ENCODE data around the gene PRICKLE4. TPM values are rescaled to one million over a fixed set of nuclear protein-coding genes. Genes with fewer than 3 reads are reported as not detected.
A peak's percentile ranks its signal among the peaks of the same experiment; 100 is the strongest.

PRICKLE4 gene
- total and polyA plus RNA-seq, 2 donors (not counting 1 experiment from before 2014, with no cell fraction given), result 0.60 TPM; not detected in 1

DNA sequence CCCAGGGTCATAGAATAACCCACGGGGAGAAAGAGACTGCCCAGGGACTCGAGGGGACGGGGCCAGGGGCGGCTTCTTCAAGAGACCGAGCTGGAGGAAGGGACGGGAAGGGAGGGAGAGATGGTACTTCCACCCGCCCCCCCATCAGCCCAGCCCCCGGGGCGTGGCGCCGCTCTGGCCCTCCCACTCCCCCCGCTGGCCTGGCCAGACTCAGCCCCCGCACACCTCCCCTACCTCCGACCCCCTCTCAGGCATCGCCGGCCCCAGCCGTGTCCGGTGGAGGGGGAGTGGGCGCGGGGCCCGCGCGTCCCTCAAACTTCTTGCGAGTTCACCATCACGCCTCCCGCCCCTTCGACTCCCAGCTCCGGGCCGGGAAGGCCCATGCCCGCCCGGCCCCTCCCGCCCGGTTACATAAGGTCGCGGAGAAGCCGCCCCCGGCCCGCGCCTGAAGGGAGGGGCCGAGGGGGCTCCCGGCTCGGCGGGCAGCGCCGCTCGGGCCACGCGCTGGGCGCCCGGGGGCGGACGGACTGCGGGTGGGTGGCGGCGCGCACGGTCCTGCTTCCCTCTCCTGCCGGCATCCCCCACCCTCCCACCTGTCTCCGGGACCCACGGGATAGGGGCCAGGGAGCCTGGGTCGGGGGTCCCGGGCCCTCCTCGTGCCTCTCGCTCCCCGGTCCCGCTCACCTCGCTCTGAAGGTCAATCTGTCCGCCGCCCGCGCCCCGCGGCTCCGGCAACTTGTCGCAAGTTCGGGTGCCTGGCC is 45.7 kb upstream of the PRICKLE4 start:
- under 1% methylated on average over 69 of the region's 76 CpGs for WGBS (ENCODE audit: insufficient coverage)
- Histone ChIP-seq H3K36me3 (replicated peaks in 1 of 2; ENCODE audit: control extremely low read depth in 1 of 2, control insufficient read depth in 1 of 2, extremely low read depth in 1 of 2, insufficient read depth in 2 of 2, low read length in 1 of 2) (peaks cover 0 to 3% of the 10 kb centered on the region in 2 experiments), H3K79me2 (ENCODE audit: control insufficient read depth, insufficient read depth, low read length) (peaks cover 40% of the 10 kb centered on the region), H2AFZ (ENCODE audit: insufficient read depth, low read depth, low read length, poor library complexity, severe bottlenecking) (peak overlapping the region; percentile 71), H3K27me3 (replicated peaks in 1 of 4; ENCODE audit: control extremely low read depth in 1 of 4, control insufficient read depth in 3 of 4, insufficient read depth in 4 of 4, low read length in 3 of 4) (no peaks in the 10 kb centered on the region), H3K4me2 (replicated peaks; ENCODE audit: low read depth, low read length, poor library complexity, severe bottlenecking) (peak overlapping the region; percentile 90), H4K20me1 (ENCODE audit: control insufficient read depth, insufficient read depth, low read length, poor library complexity, severe bottlenecking) (peaks cover 7% of the 10 kb centered on the region), H3K27ac (ENCODE audit: low read length in 2 of 2) (peak overlapping the region; percentile 81 to 89), H3K4me3 (ENCODE audit: control extremely low read depth in 1 of 5, extremely low read depth in 1 of 5, insufficient read depth in 1 of 5, low read depth in 2 of 5, low read length in 4 of 5) (peak overlapping the region in 4 of 5 experiments; percentile 68 to 89 (median 80)), H3K4me1 (ENCODE audit: control insufficient read depth in 2 of 2, insufficient read depth in 2 of 2, low read length in 2 of 2) (peaks cover 31 to 45% of the 10 kb centered on the region in 2 donors), H3K9ac (ENCODE audit: low read length) (peak overlapping the region; percentile 78), H3K9me3 (ENCODE audit: control extremely low read depth in 1 of 3, control insufficient read depth in 2 of 3, insufficient read depth in 1 of 3, low read length in 2 of 3) (no peaks in the 10 kb centered on the region)
- Mint-ChIP-seq H3K27me3 (no peaks in the 10 kb centered on the region), H3K4me3 (peak overlapping the region; percentile 93), H3K9me3 (ENCODE audit: insufficient read depth) (no peaks in the 10 kb centered on the region), H3K27ac (peak overlapping the region; percentile 95), H3K4me1 (peaks cover 40% of the 10 kb centered on the region)
- ChIA-PET POLR2A (interaction anchor here (0.5 to 9.4 kb wide), 16 partner anchors 12 to 1782 kb away, joined by 3 to 342 read pairs (median 6); partner anchors contain the start of genes BYSL, MED20, TOMM6 and YIPF3), CTCF (interaction anchor here (1.0 to 7.9 kb wide), 12 partner anchors 9 to 307 kb away, joined by 3 to 303 read pairs (median 14); partner anchors contain the start of genes BYSL, MED20 and TOMM6)
- intact Hi-C loops (cut with micrococcal nuclease), result loop anchor here (1.0 to 5.0 kb wide), 8 partner anchors 29 to 315 kb away; partner anchors contain the start of genes BYSL, FOXP4, MED20 and PRICKLE4
- peak; percentile 46 for ATAC-seq (ENCODE audit: low read depth)
- DNase-seq, result peak; percentile 88
- no peak for TF ChIP-seq EZH2 (IDR thresholded peaks at IDR 0.05; ENCODE audit: borderline replicate concordance, insufficient read depth, low read depth, low read length, poor library complexity, severe bottlenecking)
- TF ChIP-seq, protein P1, sequence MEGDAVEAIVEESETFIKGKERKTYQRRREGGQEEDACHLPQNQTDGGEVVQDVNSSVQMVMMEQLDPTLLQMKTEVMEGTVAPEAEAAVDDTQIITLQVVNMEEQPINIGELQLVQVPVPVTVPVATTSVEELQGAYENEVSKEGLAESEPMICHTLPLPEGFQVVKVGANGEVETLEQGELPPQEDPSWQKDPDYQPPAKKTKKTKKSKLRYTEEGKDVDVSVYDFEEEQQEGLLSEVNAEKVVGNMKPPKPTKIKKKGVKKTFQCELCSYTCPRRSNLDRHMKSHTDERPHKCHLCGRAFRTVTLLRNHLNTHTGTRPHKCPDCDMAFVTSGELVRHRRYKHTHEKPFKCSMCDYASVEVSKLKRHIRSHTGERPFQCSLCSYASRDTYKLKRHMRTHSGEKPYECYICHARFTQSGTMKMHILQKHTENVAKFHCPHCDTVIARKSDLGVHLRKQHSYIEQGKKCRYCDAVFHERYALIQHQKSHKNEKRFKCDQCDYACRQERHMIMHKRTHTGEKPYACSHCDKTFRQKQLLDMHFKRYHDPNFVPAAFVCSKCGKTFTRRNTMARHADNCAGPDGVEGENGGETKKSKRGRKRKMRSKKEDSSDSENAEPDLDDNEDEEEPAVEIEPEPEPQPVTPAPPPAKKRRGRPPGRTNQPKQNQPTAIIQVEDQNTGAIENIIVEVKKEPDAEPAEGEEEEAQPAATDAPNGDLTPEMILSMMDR (IDR thresholded peaks at IDR 0.05), result no peak

All from B cell (primary cell).